Esophagus (tissue), 2 donors: ENCODE data around the gene ASIC2. TPM values are rescaled to one million over a fixed set of nuclear protein-coding genes. Genes with fewer than 3 reads are reported as not detected.
"Not testable (repeated sequence)": the region's sequence is repeated elsewhere in the genome, so short reads cannot be mapped to it uniquely, and the experiment has no call there.

Source experiments
- H3K27ac ChIP-seq, 2 donors: one replicate each; pipeline ENCODE4 v1.5.1; 2013; ENCODE audit warnings: low read depth in 2 of 2, mild to moderate bottlenecking in 2 of 2, inconsistent platforms in 1 of 2, low read length in 1 of 2, moderate library complexity in 1 of 2
- H3K27me3 ChIP-seq, 2 donors: one replicate each; pipeline ENCODE4 v1.6.1; 2013; ENCODE audit warnings: low read length in 2 of 2, control low read depth in 1 of 2, mild to moderate bottlenecking in 1 of 2; ENCODE audit not compliant: insufficient read depth in 2 of 2, control insufficient read depth in 1 of 2
- H3K36me3 ChIP-seq, 2 donors: one replicate each; pipeline ENCODE4 v1.6.1; 2013; ENCODE audit warnings: low read length in 1 of 2; ENCODE audit not compliant: control insufficient read depth in 2 of 2, insufficient read depth in 2 of 2
- H3K4me1 ChIP-seq, 2 donors: one replicate each; pipeline ENCODE4 v1.6.1; 2013; ENCODE audit warnings: low read length in 1 of 2; ENCODE audit not compliant: control insufficient read depth in 2 of 2, insufficient read depth in 2 of 2
- H3K4me3 ChIP-seq, 2 donors: one replicate each; pipeline ENCODE4 v1.5.1; 2013; ENCODE audit warnings: low read length in 2 of 2, mild to moderate bottlenecking in 2 of 2, low read depth in 1 of 2, moderate library complexity in 1 of 2
- H3K9me3 ChIP-seq, 2 donors: one replicate each; pipeline ENCODE4 v1.6.1; 2013; ENCODE audit warnings: mild to moderate bottlenecking in 2 of 2, low read depth in 1 of 2, low read length in 1 of 2, moderate library complexity in 1 of 2; ENCODE audit not compliant: control insufficient read depth in 2 of 2, insufficient read depth in 1 of 2
- WGBS, 2 donors: extraction: QIAGEN DNeasy Blood & Tissue Kit; methylation state at CpG; one replicate each; pipeline ENCODE4 v1.1.7; 2013; 5-methylcytosine and 5-hydroxymethylcytosine counted together
- polyA plus RNA-seq, 2 donors: library from polyadenylated mRNA; stranded (reverse); fragments of 200-250 nt; gene quantifications; one replicate each; pipeline ENCODE4 v1.2.3, GENCODE V29; 2013
- donor health status: healthy with polysubstance abuse.
- donor health status: Bipolar disorder and iron deficiency.

Gene ASIC2
- polyA plus RNA-seq, 2 donors: not detected

DNA sequence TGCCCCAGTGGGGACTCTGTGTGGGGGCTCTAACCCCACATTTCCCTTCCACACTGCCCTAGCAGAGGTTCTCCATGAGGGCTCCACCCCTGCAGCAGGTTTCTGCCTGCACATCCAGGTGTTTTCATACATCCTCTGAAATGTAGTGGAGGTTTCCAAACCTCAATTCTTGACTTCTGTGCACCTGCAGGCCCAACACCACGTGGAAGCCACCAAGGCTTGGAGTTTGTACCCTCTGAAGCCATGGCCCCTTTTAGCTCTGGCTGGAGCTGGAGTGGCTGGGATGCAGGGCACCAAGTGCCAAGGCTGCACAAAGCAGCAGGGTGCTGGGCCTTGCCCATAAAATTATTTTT is 305.7 kb downstream of the ASIC2 start:
- not testable (repeated sequence) for H3K9me3 ChIP-seq
- 20 to 26% methylated on average over 1 of the region's 1 CpG for WGBS, 2 donors

DNA sequence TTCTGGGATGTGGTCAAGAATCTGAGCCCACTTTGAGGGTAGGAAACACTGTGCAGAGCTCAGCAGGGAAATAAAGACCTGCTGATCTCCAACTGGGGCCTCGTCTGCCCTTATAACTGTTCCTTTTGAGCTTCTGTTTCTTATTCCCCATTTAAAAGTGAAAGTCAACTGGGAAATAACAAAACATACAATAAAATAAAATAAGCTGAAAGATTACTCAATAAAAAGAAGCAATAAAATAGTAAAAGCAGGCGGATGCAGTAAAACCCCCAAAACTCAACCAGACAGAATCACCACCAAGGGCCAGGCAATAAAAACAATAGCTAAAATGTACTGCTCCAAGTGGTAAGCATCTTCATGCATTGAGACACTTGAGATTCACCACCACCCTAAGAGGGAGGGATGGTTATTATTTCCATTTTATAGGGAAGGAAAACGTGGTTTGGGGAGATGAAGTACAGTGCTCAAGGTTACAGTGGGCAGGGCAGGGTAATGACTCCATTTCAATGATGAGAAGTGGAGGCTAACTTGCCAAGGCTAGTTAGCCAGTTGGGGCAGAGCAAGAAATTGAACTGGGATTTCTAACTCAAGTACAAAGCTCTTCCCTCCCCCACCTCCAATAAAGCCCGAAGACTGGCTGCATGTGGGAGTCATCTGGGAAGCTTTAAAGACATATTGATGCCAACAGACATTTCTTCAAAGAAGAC is 307.9 kb downstream of the ASIC2 start:
- no peaks in the 10 kb centered on the region for H3K27me3 ChIP-seq
- 73 to 78% methylated on average over 4 of the region's 4 CpGs for WGBS, 2 donors
- H3K4me3 ChIP-seq: no peak overlapping the region
- no peaks in the 10 kb centered on the region for H3K36me3 ChIP-seq
- H3K9me3 ChIP-seq: peaks cover 0 to 6% of the 10 kb centered on the region in 2 donors
- H3K4me1 ChIP-seq: no peaks in the 10 kb centered on the region
- no peak overlapping the region for H3K27ac ChIP-seq

More for the DNA sequence above, 305.7 kb downstream of the ASIC2 start:
- H3K4me3 ChIP-seq, H3K27ac ChIP-seq, H3K36me3 ChIP-seq, H3K27me3 ChIP-seq, H3K4me1 ChIP-seq: not testable (repeated sequence)

DNA sequence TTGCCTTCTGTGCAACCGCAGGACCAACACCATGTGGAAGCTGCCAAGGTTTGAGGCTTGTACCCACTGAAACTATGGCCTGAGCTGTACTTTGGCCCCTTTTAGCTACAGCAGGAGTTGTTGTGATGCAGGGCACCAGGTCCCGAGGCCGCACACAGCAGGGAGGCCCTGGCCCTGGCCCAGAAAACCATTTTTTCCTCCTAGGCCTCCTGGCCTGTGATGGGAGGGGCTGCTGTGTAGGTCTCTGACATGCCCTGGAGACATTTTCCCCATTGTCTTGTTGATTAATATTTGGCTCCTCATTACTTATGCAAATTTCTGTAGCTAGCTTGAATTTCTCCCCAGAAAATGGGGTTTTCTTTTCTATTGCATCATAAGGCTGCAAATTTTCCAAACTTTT is 311.5 kb downstream of the ASIC2 start:
- not testable (repeated sequence) for H3K4me3 ChIP-seq, H3K9me3 ChIP-seq, H3K4me1 ChIP-seq, H3K36me3 ChIP-seq, H3K27me3 ChIP-seq, H3K27ac ChIP-seq
- 63 to 92% methylated on average over 3 of the region's 3 CpGs for WGBS, 2 donors

DNA sequence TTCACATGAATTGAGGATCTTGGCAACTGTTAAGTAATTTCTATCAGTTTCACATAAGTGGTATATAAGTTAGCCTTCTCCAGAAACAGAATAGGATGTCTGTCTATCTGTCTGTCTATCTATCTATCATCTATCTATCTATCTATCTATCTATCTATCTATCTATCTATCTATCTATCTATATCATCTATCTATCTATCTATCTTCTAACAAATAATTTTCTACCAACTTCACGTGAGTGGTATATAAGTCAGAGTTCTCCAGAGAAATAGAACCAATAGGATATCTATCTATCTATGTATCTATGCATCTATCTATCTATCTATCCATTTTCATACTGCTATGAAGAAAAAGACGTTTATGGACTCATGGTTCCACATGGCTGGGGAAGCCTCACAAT is 312.9 kb downstream of the ASIC2 start:
- no peaks in the 10 kb centered on the region for H3K36me3 ChIP-seq
- H3K4me1 ChIP-seq: no peaks in the 10 kb centered on the region
- H3K27ac ChIP-seq: no peak overlapping the region
- H3K4me3 ChIP-seq: no peak overlapping the region
- no peaks in the 10 kb centered on the region for H3K27me3 ChIP-seq
- peaks cover 0 to 5% of the 10 kb centered on the region in 2 donors for H3K9me3 ChIP-seq
- whole genome bisulfite sequencing, 2 donors: 73 to 85% methylated on average over 2 of the region's 2 CpGs

DNA sequence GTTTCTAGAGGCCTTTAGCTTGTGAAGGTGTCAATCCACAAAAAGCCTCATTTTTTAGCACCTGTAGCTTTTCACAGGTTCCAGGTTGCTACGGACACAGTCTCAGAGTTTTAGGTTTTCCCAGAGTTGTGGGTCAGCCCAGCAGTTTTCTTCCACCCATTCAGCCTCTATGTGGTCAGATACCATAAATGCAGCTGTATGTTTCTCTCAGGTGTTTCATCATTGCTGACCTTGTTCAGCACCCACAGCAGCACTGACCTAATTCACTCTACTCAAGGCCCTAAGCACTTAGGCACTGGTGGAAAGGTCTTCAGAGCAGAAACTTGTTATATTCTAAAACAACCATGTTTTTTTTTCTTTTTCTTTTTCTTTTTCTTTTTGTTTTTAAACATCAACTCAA is 316.5 kb downstream of the ASIC2 start:
- WGBS, 2 donors: 86 to 88% methylated on average over 1 of the region's 1 CpG
- Histone ChIP-seq H3K9me3 (peaks cover 0 to 5% of the 10 kb centered on the region in 2 donors), H3K4me3 (no peak overlapping the region), H3K27me3 (no peaks in the 10 kb centered on the region), H3K4me1 (no peaks in the 10 kb centered on the region), H3K36me3 (no peaks in the 10 kb centered on the region), H3K27ac (no peak overlapping the region)

DNA sequence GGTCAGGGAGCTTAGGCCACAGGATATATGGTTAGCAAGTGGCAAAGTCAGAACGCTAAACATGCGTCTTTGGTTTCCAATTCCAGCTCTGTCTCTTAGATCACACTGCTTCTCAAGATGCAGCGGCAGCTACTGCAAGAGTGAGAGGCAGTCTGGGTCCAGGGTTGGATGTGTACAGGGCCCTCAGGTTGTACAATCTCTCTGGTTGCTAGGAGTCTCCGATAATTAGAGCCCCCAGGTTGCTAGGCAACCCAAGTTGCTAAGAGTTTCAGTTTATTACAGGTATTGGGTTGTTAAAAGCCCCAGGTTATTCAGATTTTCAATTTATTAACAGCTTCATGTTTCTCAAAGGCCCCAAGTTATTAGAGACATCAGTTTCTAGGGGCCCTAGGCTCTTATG is 317.0 kb downstream of the ASIC2 start:
- Histone ChIP-seq H3K27ac (no peak overlapping the region), H3K27me3 (no peaks in the 10 kb centered on the region), H3K4me3 (no peak overlapping the region), H3K4me1 (no peaks in the 10 kb centered on the region), H3K36me3 (no peaks in the 10 kb centered on the region), H3K9me3 (peaks cover 0 to under 1% of the 10 kb centered on the region in 2 donors)
- 63 to 67% methylated on average over 4 of the region's 4 CpGs for WGBS, 2 donors

DNA sequence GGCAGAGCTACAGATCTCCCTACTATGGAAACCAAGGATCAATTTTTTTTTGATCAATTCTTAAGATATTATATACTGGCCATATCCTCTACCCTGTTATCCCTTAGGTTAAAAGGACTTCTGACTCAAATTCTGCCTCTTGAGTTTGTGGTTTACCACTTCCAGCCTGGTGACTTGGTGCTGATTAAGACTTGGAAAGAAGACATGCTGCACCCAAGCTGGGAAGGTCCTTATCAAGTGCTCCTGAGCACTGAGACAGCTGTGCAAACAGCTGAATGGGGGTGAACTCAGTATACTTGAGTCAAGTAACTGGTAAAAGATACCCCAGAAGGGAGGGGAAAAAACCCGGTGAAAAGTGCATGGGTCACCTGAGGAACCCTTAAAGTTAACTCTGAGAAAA is 321.9 kb downstream of the ASIC2 start:
- Histone ChIP-seq H3K4me3 (no peak overlapping the region), H3K36me3 (no peaks in the 10 kb centered on the region), H3K4me1 (no peaks in the 10 kb centered on the region), H3K27ac (no peak overlapping the region), H3K27me3 (no peaks in the 10 kb centered on the region), H3K9me3 (no peaks in the 10 kb centered on the region)
- WGBS, 2 donors: 47 to 75% methylated on average over 1 of the region's 1 CpG

DNA sequence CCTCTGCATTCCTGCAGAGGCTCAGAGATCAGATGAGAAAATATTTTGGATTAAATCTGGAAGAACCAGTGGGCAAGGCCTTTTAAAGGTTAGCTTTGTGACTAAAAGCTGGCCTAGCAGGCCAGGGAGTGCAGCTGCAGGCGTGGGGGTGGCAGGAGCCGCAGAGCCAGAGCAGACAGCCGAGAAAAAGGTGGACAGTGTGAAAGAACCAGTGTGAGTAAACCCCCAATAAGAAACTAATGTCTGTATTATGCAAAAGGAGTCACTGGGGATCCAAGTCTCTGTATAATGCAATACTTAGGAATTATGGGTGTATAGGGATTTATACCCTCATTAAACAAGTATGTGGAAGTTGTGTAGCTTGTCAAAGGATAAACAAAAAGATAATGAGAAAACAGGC is 322.8 kb downstream of the ASIC2 start:
- Histone ChIP-seq H3K4me3 (no peak overlapping the region), H3K36me3 (no peaks in the 10 kb centered on the region), H3K9me3 (no peaks in the 10 kb centered on the region), H3K27ac (no peak overlapping the region), H3K27me3 (no peaks in the 10 kb centered on the region), H3K4me1 (no peaks in the 10 kb centered on the region)
- 68 to 72% methylated on average over 3 of the region's 3 CpGs for whole genome bisulfite sequencing, 2 donors

DNA sequence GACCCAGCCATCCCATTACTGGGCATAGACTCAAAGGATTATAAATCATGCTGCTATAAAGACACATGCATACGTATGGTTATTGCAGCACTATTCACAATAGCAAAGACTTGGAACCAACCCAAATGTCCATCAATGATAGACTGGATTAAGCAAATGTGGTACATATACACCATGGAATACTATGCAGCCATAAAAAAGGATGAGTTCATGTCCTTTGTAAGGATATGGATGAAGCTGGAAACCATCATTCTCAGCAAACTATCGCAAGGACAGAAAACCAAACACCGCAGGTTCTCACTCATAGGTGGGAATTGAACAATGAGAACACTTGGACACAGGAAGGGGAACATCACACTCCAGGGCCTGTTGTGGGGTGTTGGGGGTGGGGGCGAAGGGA is 323.9 kb downstream of the ASIC2 start:
- WGBS, 2 donors: 79 to 83% methylated on average over 4 of the region's 4 CpGs
- not testable (repeated sequence) for H3K4me1 ChIP-seq, H3K27ac ChIP-seq, H3K36me3 ChIP-seq, H3K9me3 ChIP-seq, H3K27me3 ChIP-seq, H3K4me3 ChIP-seq

DNA sequence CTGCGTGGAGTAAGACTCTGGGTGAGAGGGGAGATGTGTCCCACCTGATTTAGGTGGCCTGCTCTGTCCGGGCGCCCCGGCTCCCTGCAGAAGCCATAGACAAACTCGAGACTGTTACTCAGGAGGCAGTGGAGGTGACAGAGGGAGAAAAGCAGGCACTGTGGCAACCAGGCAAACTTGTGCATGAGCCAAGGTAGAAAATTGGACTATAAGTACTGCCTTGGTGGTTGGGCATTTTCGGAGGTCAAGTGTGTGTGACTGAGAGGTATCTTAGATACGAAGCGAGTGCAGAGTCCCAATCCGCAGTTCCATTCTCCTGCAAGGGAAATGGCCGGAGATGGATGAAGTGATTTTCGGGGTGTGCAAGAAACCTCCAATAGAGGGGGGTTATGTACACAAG is 328.6 kb downstream of the ASIC2 start:
- no peak overlapping the region for H3K27ac ChIP-seq
- no peaks in the 10 kb centered on the region for H3K9me3 ChIP-seq
- 79 to 85% methylated on average over 11 of the region's 11 CpGs for WGBS, 2 donors
- no peaks in the 10 kb centered on the region for H3K27me3 ChIP-seq
- no peaks in the 10 kb centered on the region for H3K4me1 ChIP-seq
- H3K36me3 ChIP-seq: no peaks in the 10 kb centered on the region
- no peak overlapping the region for H3K4me3 ChIP-seq
